Astrocyte of the spinal cord (primary cell): ENCODE measurements around the gene CAMK2N1.

ENCODE experiments used
- DNase-seq: peaks from one replicate; pipeline ENCODE4 v3.0.0; 2011; ENCODE audit warnings: low read depth, low spot score
- H3K4me3 ChIP-seq: 2 replicates; pipeline ENCODE4 v1.5.1; 2011; ENCODE audit warnings: low read depth, mild to moderate bottlenecking, low read length, moderate library complexity
- CTCF ChIP-seq: IDR thresholded peaks from 2 replicates; pipeline ENCODE4 v1.5.1; 2012; ENCODE audit warnings: low read depth, mild to moderate bottlenecking, low read length, inconsistent platforms
- in situ Hi-C: cut with HindIII; loops from 2 replicates; pipeline ENCODE4 v1.10.0; 2017; ENCODE audit warnings: low sequenced_read_pairs

CAMK2N1 gene

GRCh38 chr1:20483098-20483832, 2.7 kb downstream of the CAMK2N1 start:
- no peak for TF ChIP-seq CTCF
- in situ Hi-C loops = no loop called here
- H3K4me3 ChIP-seq = peak overlapping the region; percentile 77

GRCh38 chr1:20481643-20482498, 4.1 kb downstream of the CAMK2N1 start:
- no peak for TF ChIP-seq CTCF
- no peak for DNase-seq
- no peak overlapping the region for H3K4me3 ChIP-seq
- in situ Hi-C loops = no loop called here

More at GRCh38 chr1:20483098-20483832, 2.7 kb downstream of the CAMK2N1 start:
- DNase-seq = no peak

GRCh38 chr1:20480951-20481617, 4.9 kb downstream of the CAMK2N1 start:
- in situ Hi-C loops = no loop called here
- no peak overlapping the region for H3K4me3 ChIP-seq
- no peak for TF ChIP-seq CTCF
- DNase-seq = no peak

GRCh38 chr1:20480243-20480944, 5.6 kb downstream of the CAMK2N1 start:
- TF ChIP-seq CTCF = no peak
- no peak overlapping the region for H3K4me3 ChIP-seq
- in situ Hi-C loops = no loop called here
- no peak for DNase-seq

- H3K4me3 ChIP-seq = no peak overlapping the region
- no peak for TF ChIP-seq CTCF
- in situ Hi-C loops = no loop called here
- DNase-seq = no peak
Observed at GRCh38 chr1:20479840-20480239, 6.2 kb downstream of the CAMK2N1 start.
